CD4-positive, alpha-beta T cell (primary cell): ENCODE data around the gene PRSS53. TPM values are rescaled to one million over a fixed set of nuclear protein-coding genes. Genes with fewer than 3 reads are reported as not detected.

Experiments used
- ATAC-seq: fragments of 200-7000 bp; cut with Tn5 transposase; one replicate; pipeline ENCODE4 v1.10.0; 2022; ENCODE audit warnings: mild to moderate bottlenecking; ENCODE audit not compliant: poor library complexity
- CTCF ChIA-PET: fragments of 350-600 bp; sonication (Branson Sonifier 250); formaldehyde crosslinking; loops from one replicate; lab custom pipeline; 2021; ENCODE audit warnings: antibody characterized with exemption, inconsistent platforms; lab: Charles Lee
- POLR2A ChIA-PET: fragments of 350-600 bp; sonication (Branson Sonifier 250); formaldehyde crosslinking; loops from one replicate; lab custom pipeline; 2021; ENCODE audit warnings: antibody characterized with exemption, inconsistent platforms; lab: Charles Lee
- DNase-seq, 14 experiments: peaks; one replicate each; pipeline ENCODE4 v3.0.0-alpha.2; 2013 to 2020; ENCODE audit warnings: mixed read lengths in 2 of 14
- H3K27ac ChIP-seq, 2 donors: one replicate each; pipeline versions ENCODE4 v1.5.1 to v1.7.0; 2013; ENCODE audit warnings: low read length in 2 of 2, low read depth in 1 of 2, mild to moderate bottlenecking in 1 of 2
- H3K27me3 ChIP-seq, 2 experiments: 1 replicate in 1 of 2; 2 replicates in 1 of 2; pipeline versions ENCODE4 v1.6.1 to v1.7.0; 2013; ENCODE audit warnings: low read length in 2 of 2, control low read depth in 1 of 2, mild to moderate bottlenecking in 1 of 2, moderate library complexity in 1 of 2; ENCODE audit not compliant: insufficient read depth in 2 of 2, control insufficient read depth in 1 of 2
- H3K36me3 ChIP-seq: one replicate; pipeline ENCODE4 v1.6.1; 2013; ENCODE audit warnings: low read length, control low read depth; ENCODE audit not compliant: insufficient read depth
- H3K4me1 ChIP-seq: one replicate; pipeline ENCODE4 v1.6.1; 2013; ENCODE audit warnings: low read length, control low read depth; ENCODE audit not compliant: insufficient read depth
- H3K4me3 ChIP-seq: one replicate; pipeline ENCODE4 v1.5.1; 2013; ENCODE audit warnings: mild to moderate bottlenecking, low read length, moderate library complexity
- H3K9me3 ChIP-seq, 2 experiments: 1 replicate in 1 of 2; 2 replicates in 1 of 2; pipeline versions ENCODE4 v1.6.1 to v1.7.0; 2013; ENCODE audit warnings: low read length in 2 of 2, mild to moderate bottlenecking in 2 of 2, control low read depth in 1 of 2, moderate library complexity in 1 of 2; ENCODE audit not compliant: control insufficient read depth in 1 of 2, insufficient read depth in 1 of 2
- H3K27ac Mint-ChIP-seq: one replicate; pipeline ENCODE4 v1.8.0; 2020; ENCODE audit warnings: mixed read lengths
- H3K27me3 Mint-ChIP-seq: one replicate; pipeline ENCODE4 v1.8.0; 2021; ENCODE audit warnings: mixed read lengths
- H3K36me3 Mint-ChIP-seq: one replicate; pipeline ENCODE4 v1.8.0; 2021; ENCODE audit warnings: low read depth, mixed read lengths
- H3K4me1 Mint-ChIP-seq: one replicate; pipeline ENCODE4 v1.8.0; 2021; ENCODE audit warnings: low read depth, mixed read lengths
- H3K4me3 Mint-ChIP-seq: one replicate; pipeline ENCODE4 v1.8.0; 2020; ENCODE audit warnings: mild to moderate bottlenecking, mixed read lengths
- H3K9me3 Mint-ChIP-seq: one replicate; pipeline ENCODE4 v1.8.0; 2020; ENCODE audit warnings: mixed read lengths
- intact Hi-C, 2 experiments: fragments of 100-400 bp; cut with DNase I in 1 of 2; cut with micrococcal nuclease in 1 of 2; formaldehyde crosslinking; loops; one replicate each; pipeline versions ENCODE4 v1.15.1 to v1.9.0; 2023 to 2025; cut with DNase I, micrococcal nuclease
- total RNA-seq, 174 experiments: library from RNA in 2 of 174; stranded (reverse) in 2 of 174; gene quantifications; one replicate each; pipeline ENCODE4 v1.2.3 and lab custom pipeline; 2021 to 2026
- TF ChIP-seq, protein P1 (sequence below): fragments of 200-600 bp; IDR thresholded peaks from one replicate; pipeline ENCODE4 v1.8.0; 2022; ENCODE audit warnings: antibody characterized with exemption, mild to moderate bottlenecking

The PRSS53 gene
- total RNA-seq, 2 experiments from 2014 or later: 3.5 to 3.9 TPM

DNA sequence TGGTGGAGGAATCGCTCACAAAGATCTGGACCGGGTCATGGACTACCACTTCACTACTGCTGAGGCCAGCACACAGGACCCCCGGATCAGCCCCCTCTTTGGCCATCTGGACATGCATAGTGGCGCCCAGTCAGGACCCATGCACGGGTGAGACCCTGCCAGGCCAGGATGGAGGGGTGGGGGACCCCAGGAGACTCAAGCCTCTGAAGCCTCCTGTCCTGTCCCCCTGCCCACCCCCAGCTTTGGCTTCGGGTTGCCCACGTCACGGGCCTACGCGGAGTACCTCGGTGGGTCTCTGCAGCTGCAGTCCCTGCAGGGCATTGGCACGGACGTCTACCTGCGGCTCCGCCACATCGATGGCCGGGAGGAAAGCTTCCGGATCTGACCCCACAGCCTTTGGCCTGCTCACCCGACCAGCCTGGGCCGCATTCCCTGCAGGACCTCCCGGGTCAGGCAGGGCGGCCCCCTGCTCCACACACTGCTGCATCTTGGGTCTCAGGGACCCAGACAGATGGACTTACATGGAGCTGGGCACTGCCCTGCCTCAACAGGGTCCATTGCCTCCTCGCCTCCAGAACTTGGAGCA lies 23.2 kb upstream of the PRSS53 start:
- peak overlapping the region; percentile 54 for H3K4me3 Mint-ChIP-seq
- H3K4me3 ChIP-seq: no peak overlapping the region
- no peaks in the 10 kb centered on the region for H3K27me3 Mint-ChIP-seq
- ATAC-seq: no peak
- intact Hi-C loops: no loop called here
- CTCF ChIA-PET: interaction anchor here (0.9 kb wide), 1 partner anchor 30 kb away, joined by 3 read pairs; no protein-coding TSS in a partner anchor
- no peak overlapping the region for H3K27ac ChIP-seq
- peaks cover 27% of the 10 kb centered on the region for H3K4me1 ChIP-seq
- no peak for DNase-seq
- TF ChIP-seq, protein P1, sequence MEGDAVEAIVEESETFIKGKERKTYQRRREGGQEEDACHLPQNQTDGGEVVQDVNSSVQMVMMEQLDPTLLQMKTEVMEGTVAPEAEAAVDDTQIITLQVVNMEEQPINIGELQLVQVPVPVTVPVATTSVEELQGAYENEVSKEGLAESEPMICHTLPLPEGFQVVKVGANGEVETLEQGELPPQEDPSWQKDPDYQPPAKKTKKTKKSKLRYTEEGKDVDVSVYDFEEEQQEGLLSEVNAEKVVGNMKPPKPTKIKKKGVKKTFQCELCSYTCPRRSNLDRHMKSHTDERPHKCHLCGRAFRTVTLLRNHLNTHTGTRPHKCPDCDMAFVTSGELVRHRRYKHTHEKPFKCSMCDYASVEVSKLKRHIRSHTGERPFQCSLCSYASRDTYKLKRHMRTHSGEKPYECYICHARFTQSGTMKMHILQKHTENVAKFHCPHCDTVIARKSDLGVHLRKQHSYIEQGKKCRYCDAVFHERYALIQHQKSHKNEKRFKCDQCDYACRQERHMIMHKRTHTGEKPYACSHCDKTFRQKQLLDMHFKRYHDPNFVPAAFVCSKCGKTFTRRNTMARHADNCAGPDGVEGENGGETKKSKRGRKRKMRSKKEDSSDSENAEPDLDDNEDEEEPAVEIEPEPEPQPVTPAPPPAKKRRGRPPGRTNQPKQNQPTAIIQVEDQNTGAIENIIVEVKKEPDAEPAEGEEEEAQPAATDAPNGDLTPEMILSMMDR: no peak
- H3K27me3 ChIP-seq: no peaks in the 10 kb centered on the region
- H3K36me3 Mint-ChIP-seq: peaks cover 26% of the 10 kb centered on the region
- peaks cover 18% of the 10 kb centered on the region for H3K36me3 ChIP-seq
- no peak overlapping the region for H3K27ac Mint-ChIP-seq
- H3K9me3 ChIP-seq: no peaks in the 10 kb centered on the region
- POLR2A ChIA-PET: no interaction called here
- H3K9me3 Mint-ChIP-seq: no peaks in the 10 kb centered on the region
- peaks cover 13% of the 10 kb centered on the region for H3K4me1 Mint-ChIP-seq

DNA sequence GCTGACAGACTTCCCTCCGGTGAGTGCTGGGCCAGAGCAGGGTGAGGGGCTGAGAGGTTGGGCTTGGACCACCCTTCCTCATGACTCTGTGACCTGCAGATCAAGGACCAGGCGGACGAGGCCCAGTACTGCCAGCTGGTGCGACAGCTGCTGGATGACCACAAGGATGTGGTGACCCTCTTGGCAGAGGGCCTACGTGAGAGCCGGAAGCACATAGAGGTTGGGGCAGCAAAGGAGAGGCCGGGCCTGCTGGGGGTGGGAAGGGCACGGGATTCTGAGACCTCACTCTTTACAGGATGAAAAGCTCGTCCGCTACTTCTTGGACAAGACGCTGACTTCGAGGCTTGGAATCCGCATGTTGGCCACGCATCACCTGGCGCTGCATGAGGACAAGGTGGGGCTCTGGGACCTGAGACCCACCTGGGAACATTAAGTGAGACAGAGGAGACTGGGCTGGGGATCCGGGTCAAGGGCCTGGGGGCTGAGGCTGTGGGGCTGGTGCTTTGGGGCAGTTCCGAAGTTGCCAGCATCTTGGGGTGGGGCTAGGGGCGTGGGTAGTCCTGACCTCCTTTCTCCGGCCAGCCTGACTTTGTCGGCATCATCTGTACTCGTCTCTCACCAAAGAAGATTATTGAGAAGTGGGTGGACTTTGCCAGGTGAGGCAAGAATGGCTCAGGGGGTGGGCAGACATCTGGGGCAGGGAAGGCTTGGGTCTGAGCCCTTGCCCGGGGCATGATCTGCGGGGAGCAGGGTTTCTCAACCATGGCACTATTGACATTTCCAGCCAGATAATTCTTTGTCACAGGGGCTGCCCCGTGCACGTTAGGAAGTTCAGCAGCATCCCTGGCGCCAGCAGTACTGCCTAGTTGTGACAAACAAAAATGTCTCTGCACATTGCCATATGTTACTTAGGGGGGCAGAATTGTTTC lies 21.6 kb upstream of the PRSS53 start:
- peaks cover 18% of the 10 kb centered on the region for H3K36me3 ChIP-seq
- POLR2A ChIA-PET: interaction anchor here (1.1 kb wide), 1 partner anchor 36 kb away, joined by 3 read pairs; the partner anchor contains the start of genes ZNF646 and ZNF668
- peaks cover 26% of the 10 kb centered on the region for H3K36me3 Mint-ChIP-seq
- no peaks in the 10 kb centered on the region for H3K27me3 Mint-ChIP-seq
- H3K4me1 Mint-ChIP-seq: peaks cover 13% of the 10 kb centered on the region
- no peak overlapping the region for H3K4me3 ChIP-seq
- no peaks in the 10 kb centered on the region for H3K9me3 ChIP-seq
- intact Hi-C loops: no loop called here
- H3K27ac Mint-ChIP-seq: peak overlapping the region; percentile 74
- CTCF ChIA-PET: no interaction called here
- TF ChIP-seq, protein P1: no peak
- no peaks in the 10 kb centered on the region for H3K27me3 ChIP-seq
- DNase-seq: no peak
- ATAC-seq: no peak
- no peaks in the 10 kb centered on the region for H3K9me3 Mint-ChIP-seq
- no peak overlapping the region for H3K27ac ChIP-seq
- H3K4me1 ChIP-seq: peaks cover 25% of the 10 kb centered on the region
- H3K4me3 Mint-ChIP-seq: peak overlapping the region; percentile 86

- no peaks in the 10 kb centered on the region for H3K9me3 Mint-ChIP-seq
- H3K4me3 Mint-ChIP-seq: peak overlapping the region; percentile 86
- DNase-seq (no peak), ATAC-seq (no peak)
- H3K4me3 ChIP-seq: no peak overlapping the region
- ChIA-PET CTCF (no interaction called here), POLR2A (interaction anchor here (1.1 kb wide), 1 partner anchor 36 kb away, joined by 3 read pairs; the partner anchor contains the start of genes ZNF646 and ZNF668)
- H3K4me1 ChIP-seq: peaks cover 25% of the 10 kb centered on the region
- H3K27ac ChIP-seq: no peak overlapping the region
- peaks cover 18% of the 10 kb centered on the region for H3K36me3 ChIP-seq
- H3K27me3 ChIP-seq: no peaks in the 10 kb centered on the region
- intact Hi-C loops: loop anchor here in 1 of 2 experiments (5.0 kb wide), 1 partner anchor 33 kb away; no protein-coding TSS in a partner anchor
- H3K4me1 Mint-ChIP-seq: peaks cover 13% of the 10 kb centered on the region
- H3K27me3 Mint-ChIP-seq: no peaks in the 10 kb centered on the region
- peaks cover 26% of the 10 kb centered on the region for H3K36me3 Mint-ChIP-seq
- TF ChIP-seq, protein P1: no peak
- peak overlapping the region; percentile 74 for H3K27ac Mint-ChIP-seq
- H3K9me3 ChIP-seq: no peaks in the 10 kb centered on the region
These were observed 20.9 kb upstream of the PRSS53 start for GRCh38 chr16:31109622-31110021.
